SK-N-SH (cell line): ENCODE data around the gene MLLT10. TPM values are rescaled to one million over a fixed set of nuclear protein-coding genes. Genes with fewer than 3 reads are reported as not detected.

ENCODE experiments used
- CTCF ChIA-PET: fragments of 300-600, 350-600 bp; formaldehyde crosslinking; extraction: SDS; loops from one replicate; lab custom pipeline; 2021; lab: Yijun Ruan, JAX
- POLR2A ChIA-PET: fragments of 350-600 bp; sonication (Branson Sonifier 250); formaldehyde crosslinking; extraction: SDS; loops from one replicate; lab custom pipeline; 2020; ENCODE audit warnings: antibody characterized with exemption, inconsistent platforms; lab: Yijun Ruan, JAX
- DNase-seq: peaks from one replicate; pipeline ENCODE4 v3.0.0; 2012
- H2AFZ ChIP-seq: fragments of 200-600 bp; sonication (generic); 2 replicates; pipeline ENCODE4 v1.8.1; 2016; ENCODE audit warnings: antibody characterized with exemption, mild to moderate bottlenecking, low read depth
- H3F3A ChIP-seq: fragments of 200-600 bp; sonication (generic); replicated peaks from 2 replicates; pipeline ENCODE3; 2016; ENCODE audit warnings: antibody characterized with exemption, mild to moderate bottlenecking; ENCODE audit not compliant: insufficient read depth
- H3K27ac ChIP-seq, 2 experiments: fragments of 200-500 bp in 1 of 2; fragments of 200-600 bp in 1 of 2; sonication (Bioruptor generic) in 1 of 2; sonication (generic), shearing (Covaris generic) in 1 of 2; 2 replicates each; pipeline versions ENCODE4 v1.5.1 to v1.6.1; 2014 to 2016; ENCODE audit warnings: low read depth in 2 of 2, inconsistent platforms in 1 of 2, low read length in 1 of 2, mild to moderate bottlenecking in 1 of 2, mixed read lengths in 1 of 2
- H3K27me3 ChIP-seq: fragments of 200-600 bp; sonication (generic), shearing (Covaris generic); 2 replicates; pipeline ENCODE4 v1.6.1; 2016; ENCODE audit warnings: mixed run types; ENCODE audit not compliant: insufficient read depth
- H3K36me3 ChIP-seq, 2 experiments: fragments of 200-500 bp in 1 of 2; fragments of 200-600 bp in 1 of 2; sonication (Bioruptor generic) in 1 of 2; sonication (generic) in 1 of 2; replicated peaks in 1 of 2; 2 replicates each; pipeline versions ENCODE3 to v1.5.1; 2014 to 2016; ENCODE audit warnings: low read length in 1 of 2, mild to moderate bottlenecking in 1 of 2; ENCODE audit not compliant: insufficient read depth in 2 of 2, control insufficient read depth in 1 of 2
- H3K4me1 ChIP-seq, 2 experiments: fragments of 200-500 bp in 1 of 2; fragments of 200-600 bp in 1 of 2; sonication (Bioruptor generic) in 1 of 2; sonication (generic), shearing (Covaris generic) in 1 of 2; 2 replicates each; pipeline versions ENCODE4 v1.5.1 to v1.6.1; 2014 to 2016; ENCODE audit warnings: low read depth in 1 of 2, low read length in 1 of 2, mixed run types in 1 of 2; ENCODE audit not compliant: insufficient read depth in 2 of 2, control insufficient read depth in 1 of 2
- H3K4me2 ChIP-seq: fragments of 200-600 bp; sonication (generic), shearing (Covaris generic); 2 replicates; pipeline ENCODE4 v1.6.1; 2017; ENCODE audit warnings: mixed run types
- H3K4me3 ChIP-seq, 2 experiments: fragments of 200-500 bp in 1 of 2; fragments of 200-600 bp in 1 of 2; sonication (Bioruptor generic) in 1 of 2; sonication (generic), shearing (Covaris generic) in 1 of 2; 2 replicates each; pipeline versions ENCODE4 v1.5.1 to v1.8.1; 2014 to 2016; ENCODE audit warnings: low read depth in 2 of 2, inconsistent platforms in 1 of 2, low read length in 1 of 2, mild to moderate bottlenecking in 1 of 2, mixed read lengths in 1 of 2, moderate library complexity in 1 of 2
- H3K79me2 ChIP-seq: fragments of 200-600 bp; sonication (generic); 2 replicates; pipeline ENCODE4 v1.8.1; 2017; ENCODE audit warnings: mild to moderate bottlenecking; ENCODE audit not compliant: insufficient read depth
- H3K9ac ChIP-seq: fragments of 200-600 bp; sonication (generic); 2 replicates; pipeline ENCODE4 v1.6.1; 2017; ENCODE audit warnings: mixed run types
- H3K9me2 ChIP-seq: fragments of 200-600 bp; sonication (generic); 2 replicates; pipeline ENCODE4 v1.6.1; 2017; ENCODE audit warnings: mixed run types
- H3K9me3 ChIP-seq: fragments of 200-600 bp; sonication (generic); 2 replicates; pipeline ENCODE4 v1.6.1; 2017; ENCODE audit warnings: mixed run types, mild to moderate bottlenecking, moderate library complexity
- H4K20me1 ChIP-seq: fragments of 200-600 bp; sonication (generic); 2 replicates; pipeline ENCODE4 v1.6.1; 2017; ENCODE audit warnings: mild to moderate bottlenecking, mixed run types; ENCODE audit not compliant: insufficient read depth
- CTCF ChIP-seq: fragments of 200-600 bp; sonication (generic); IDR thresholded peaks from 2 replicates; pipeline ENCODE4 v1.6.1; 2017; ENCODE audit warnings: antibody characterized with exemption, mild to moderate bottlenecking, moderate library complexity
- GABPA ChIP-seq: IDR thresholded peaks from 2 replicates; pipeline ENCODE4 v1.4.0; 2012; ENCODE audit warnings: low read depth, mild to moderate bottlenecking
- MAX ChIP-seq: IDR thresholded peaks from 2 replicates; pipeline ENCODE4 v1.4.0; 2012; ENCODE audit warnings: low read depth
- MXI1 ChIP-seq: IDR thresholded peaks from 2 replicates; pipeline ENCODE4 v1.6.1; 2012; ENCODE audit warnings: mild to moderate bottlenecking, low read depth, low read length, improper control_type of control experiment
- RAD21 ChIP-seq: IDR thresholded peaks from 2 replicates; pipeline ENCODE4 v1.6.1; 2012; ENCODE audit warnings: mild to moderate bottlenecking, low read length
- USF1 ChIP-seq: IDR thresholded peaks from 2 replicates; pipeline ENCODE4 v1.4.0; 2012; ENCODE audit warnings: low read depth, borderline replicate concordance
- WGBS: methylation state at CpG from one replicate; pipeline ENCODE4 v1.1.6; 2017; ENCODE audit warnings: low lambda C conversion rate; 5-methylcytosine and 5-hydroxymethylcytosine counted together
- polyA plus RNA-seq, 3 experiments: library from polyadenylated mRNA; depleted of rRNA; stranded (reverse); fragments of >200 nt; gene quantifications; 2 replicates each; pipeline ENCODE4 v1.2.3, GENCODE V29; 2012

Gene MLLT10
- polyA plus RNA-seq, 1 of the 3 experiments (the other 2 are of a cell fraction), result 26.0 TPM

GRCh38 chr10:21520509-21520908 lies 13.5 kb upstream of the MLLT10 start:
- peak overlapping the region in 1 of 2 experiments; percentile 20; a peak in 1 of 4 replicates for H3K4me3 ChIP-seq
- peaks cover 25% of the 10 kb centered on the region; the same call in 1 of the 2 replicates for H3K79me2 ChIP-seq
- no peaks in the 10 kb centered on the region for H3K27me3 ChIP-seq
- H3K9ac ChIP-seq, result peak overlapping the region; percentile 59; the same call in 1 of the 2 replicates
- no peak for DNase-seq
- no peak for TF ChIP-seq MAX
- no peak; the same call in 1 of the 2 replicates for TF ChIP-seq MXI1
- no peak for TF ChIP-seq USF1
- no peak for TF ChIP-seq RAD21
- TF ChIP-seq CTCF, result no peak
- no peak overlapping the region for H2AFZ ChIP-seq
- H3K27ac ChIP-seq, result peak overlapping the region; percentile 98 to 99
- H3K4me2 ChIP-seq, result peak overlapping the region; percentile 99
- H3K9me2 ChIP-seq, result no peaks in the 10 kb centered on the region
- peaks cover 41% of the 10 kb centered on the region for H3F3A ChIP-seq
- no peaks in the 10 kb centered on the region for H3K36me3 ChIP-seq
- no peaks in the 10 kb centered on the region for H4K20me1 ChIP-seq
- ChIA-PET CTCF (interaction anchor here (1.2 to 11.1 kb wide), 4 partner anchors 12 to 241 kb away, joined by 4 to 101 read pairs (median 14); no protein-coding TSS in a partner anchor), POLR2A (interaction anchor here (0.7 to 3.5 kb wide), 3 partner anchors 13 to 204 kb away, joined by 4 to 24 read pairs (median 6); no protein-coding TSS in a partner anchor)
- H3K9me3 ChIP-seq, result no peaks in the 10 kb centered on the region
- peaks cover 39 to 45% of the 10 kb centered on the region in 2 experiments; a peak in 3 of 4 replicates for H3K4me1 ChIP-seq

- H2AFZ ChIP-seq, result peak overlapping the region; percentile 70; the same call in 1 of the 2 replicates
- H3K4me1 ChIP-seq, result peaks cover 37 to 42% of the 10 kb centered on the region in 2 experiments; a peak in 3 of 4 replicates
- H3K27me3 ChIP-seq, result no peaks in the 10 kb centered on the region
- no peak overlapping the region; a peak in 1 of 4 replicates for H3K4me3 ChIP-seq
- H3K9me2 ChIP-seq, result no peaks in the 10 kb centered on the region
- POLR2A ChIA-PET, result interaction anchor here (1.2 to 1.3 kb wide), 2 partner anchors 12 to 25 kb away, joined by 4 to 5 read pairs; no protein-coding TSS in a partner anchor
- peak overlapping the region; percentile 99 for H3K4me2 ChIP-seq
- no peaks in the 10 kb centered on the region for H3K36me3 ChIP-seq
- peaks cover 40% of the 10 kb centered on the region for H3F3A ChIP-seq
- H3K9ac ChIP-seq, result peak overlapping the region; percentile 59; the same call in 1 of the 2 replicates
- peaks cover 23% of the 10 kb centered on the region; the same call in 1 of the 2 replicates for H3K79me2 ChIP-seq
- no peak for DNase-seq
- peak overlapping the region; percentile 98 to 99 for H3K27ac ChIP-seq
- 41% methylated on average over 8 of the region's 8 CpGs for WGBS
- TF ChIP-seq GABPA, result no peak
- no peaks in the 10 kb centered on the region for H4K20me1 ChIP-seq
- CTCF ChIA-PET, result interaction anchor here (1.2 to 11.1 kb wide), 4 partner anchors 11 to 242 kb away, joined by 4 to 101 read pairs (median 14); no protein-coding TSS in a partner anchor
- H3K9me3 ChIP-seq, result no peaks in the 10 kb centered on the region
Observed at GRCh38 chr10:21520949-21521348, 13.1 kb upstream of the MLLT10 start.
